GM19025 (cell line): Measurements from ENCODE around the gene NPAS1.
"Not testable (repeated sequence)": the region's sequence is repeated elsewhere in the genome, so short reads cannot be mapped to it uniquely, and the experiment has no call there.

Experiments used
- ATAC-seq: cut with Tn5 transposase; IDR thresholded peaks from one replicate; pipeline ENCODE4 v1.9.1; 2021; ENCODE audit warnings: mild to moderate bottlenecking, low read depth, moderate library complexity; ENCODE audit not compliant: unreplicated experiment

Gene NPAS1

GRCh38 chr19:47071731-47072130 is 52.1 kb downstream of the NPAS1 start:
- ATAC-seq, result no peak

- no peak for ATAC-seq
Observed at GRCh38 chr19:47072323-47072722, 52.7 kb downstream of the NPAS1 start.

- no peak for ATAC-seq
Observed at GRCh38 chr19:47073574-47073973, 53.9 kb downstream of the NPAS1 start.

GRCh38 chr19:47074621-47075020 is 55.0 kb downstream of the NPAS1 start:
- ATAC-seq, result no peak

- ATAC-seq, result no peak
Observed at GRCh38 chr19:47075179-47075810, 55.7 kb downstream of the NPAS1 start.

- no peak for ATAC-seq
Observed at GRCh38 chr19:47075941-47076340, 56.3 kb downstream of the NPAS1 start.

- ATAC-seq, result not testable (repeated sequence)
Observed at GRCh38 chr19:47078351-47078750, 58.7 kb downstream of the NPAS1 start.

- ATAC-seq, result no peak
Observed at GRCh38 chr19:47081095-47081494, 61.5 kb downstream of the NPAS1 start.

GRCh38 chr19:47082493-47082892 is 62.9 kb downstream of the NPAS1 start:
- no peak for ATAC-seq

- no peak for ATAC-seq
Observed at GRCh38 chr19:47084879-47085439, 65.3 kb downstream of the NPAS1 start.

GRCh38 chr19:47086280-47086679 is 66.6 kb downstream of the NPAS1 start:
- ATAC-seq, result no peak

- no peak for ATAC-seq
Observed at GRCh38 chr19:47089767-47090350, 70.2 kb downstream of the NPAS1 start.

- no peak for ATAC-seq
Observed at GRCh38 chr19:47093254-47093653, 73.6 kb downstream of the NPAS1 start.

GRCh38 chr19:47093841-47094240 is 74.2 kb downstream of the NPAS1 start:
- ATAC-seq, result no peak

GRCh38 chr19:47094557-47095475 is 75.2 kb downstream of the NPAS1 start:
- no peak for ATAC-seq
